GM06990 (cell line): ENCODE data around the gene IRF2BP1.

Source experiments
- DNase-seq: peaks from one replicate; pipeline ENCODE4 v3.0.0-alpha.2; 2011; ENCODE audit not compliant: insufficient read length; ENCODE audit errors: extremely low read depth
- H3K27me3 ChIP-seq: replicated peaks from 2 replicates; pipeline ENCODE4 v1.6.0; 2011; ENCODE audit warnings: low read length; ENCODE audit not compliant: control insufficient read depth, insufficient read depth
- H3K36me3 ChIP-seq: 2 replicates; pipeline ENCODE4 v1.5.1; 2011; ENCODE audit warnings: low read length; ENCODE audit not compliant: control insufficient read depth, insufficient read depth
- H3K4me3 ChIP-seq: replicated peaks from 2 replicates; pipeline ENCODE4 v1.5.1; 2011; ENCODE audit warnings: low read depth, mild to moderate bottlenecking, control low read depth, low read length
- CTCF ChIP-seq: IDR thresholded peaks from 2 replicates; pipeline ENCODE4 v1.5.1; 2011; ENCODE audit warnings: low read length, control low read depth, mild to moderate bottlenecking, inconsistent platforms; ENCODE audit not compliant: insufficient read depth, poor library complexity, severe bottlenecking

IRF2BP1 gene

GRCh38 chr19:45865269-45865948 is 20.5 kb downstream of the IRF2BP1 start:
- no peak for TF ChIP-seq CTCF
- DNase-seq = no peak
- no peaks in the 10 kb centered on the region; the same call in 1 of the 2 replicates for H3K36me3 ChIP-seq
- no peak overlapping the region for H3K4me3 ChIP-seq
- peaks cover 3% of the 10 kb centered on the region for H3K27me3 ChIP-seq

GRCh38 chr19:45864629-45865082 is 21.3 kb downstream of the IRF2BP1 start:
- peaks cover 3% of the 10 kb centered on the region for H3K27me3 ChIP-seq
- TF ChIP-seq CTCF = no peak
- H3K4me3 ChIP-seq = no peak overlapping the region
- DNase-seq = no peak
- peaks cover under 1% of the 10 kb centered on the region for H3K36me3 ChIP-seq

DNA sequence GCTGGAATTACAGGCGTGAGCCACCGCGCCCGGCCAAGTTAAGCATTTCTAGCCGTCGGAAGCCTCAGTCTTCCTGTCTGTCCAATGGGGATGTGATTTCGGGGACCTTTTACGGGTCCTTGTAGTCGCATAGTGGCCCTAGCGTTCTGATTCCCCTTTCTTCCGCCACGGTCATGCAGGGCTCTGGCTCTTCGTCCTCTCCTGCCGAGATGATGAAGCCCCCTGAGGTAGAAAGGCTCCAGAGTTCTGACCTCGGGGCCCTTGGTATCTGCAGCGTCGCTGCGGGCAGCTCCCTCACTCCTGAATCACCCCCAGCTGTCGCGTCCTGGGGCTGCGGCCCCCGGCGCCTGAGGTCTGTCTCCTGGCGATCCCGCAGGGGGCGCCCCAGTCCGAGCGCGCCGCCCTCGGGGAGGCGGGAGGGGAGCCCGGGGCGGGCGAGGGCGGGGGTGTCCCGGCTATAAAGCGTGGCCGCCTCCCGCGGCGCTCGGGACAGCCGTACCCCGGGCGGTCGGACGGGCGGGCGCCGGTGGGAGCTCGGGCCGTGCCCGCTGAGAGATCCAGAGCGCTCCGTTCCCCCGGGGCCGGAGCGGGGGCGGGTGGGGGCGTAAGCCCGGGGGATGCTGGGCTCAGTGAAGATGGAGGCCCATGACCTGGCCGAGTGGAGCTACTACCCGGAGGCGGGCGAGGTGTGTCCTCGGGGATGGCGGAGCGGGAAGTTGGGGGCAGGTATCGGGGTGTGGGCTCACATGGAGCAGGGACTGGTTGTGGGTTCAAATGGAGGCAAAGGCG is 21.9 kb downstream of the IRF2BP1 start, which contains the start of gene FOXA3:
Gene FOXA3, plus strand, starts transcription at position 487 of the 789 bp plus-strand sequence. Its CDS starts 131 bp downstream, at position 618.
- TF ChIP-seq CTCF = peak; percentile 52
- peaks cover 3% of the 10 kb centered on the region for H3K27me3 ChIP-seq
- H3K4me3 ChIP-seq = peak within 1 kb of the TSS; percentile 61
- H3K36me3 ChIP-seq = peaks cover 3% of the 10 kb centered on the region
- peak; percentile 73 for DNase-seq

DNA sequence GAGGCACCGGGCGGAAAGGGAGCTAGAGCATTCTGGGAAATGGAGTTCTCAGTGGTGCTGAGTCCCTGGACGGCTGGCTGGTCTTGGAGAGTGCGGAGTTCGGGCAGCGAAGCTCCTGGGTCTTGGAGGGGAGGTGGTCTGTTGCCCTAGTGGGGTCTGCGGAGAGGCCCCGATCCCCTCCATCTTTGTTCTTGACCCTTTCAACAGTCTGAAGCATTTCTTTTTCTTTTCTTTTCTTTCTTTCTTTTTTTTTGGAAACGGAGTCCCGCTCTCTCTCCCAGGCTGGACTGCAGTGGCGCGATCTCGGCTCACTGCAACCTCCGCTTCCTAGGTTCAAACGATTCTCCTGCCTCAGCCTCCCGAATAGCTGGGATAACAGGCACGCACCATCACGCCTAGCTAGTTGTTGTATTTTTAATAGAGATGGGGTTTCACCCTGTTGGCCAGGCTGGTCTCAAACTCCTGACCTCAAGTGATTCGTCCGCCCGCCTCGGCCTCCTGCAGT is 22.6 kb downstream of the IRF2BP1 start:
- Histone ChIP-seq H3K36me3 (peaks cover 5% of the 10 kb centered on the region), H3K27me3 (peaks cover 3% of the 10 kb centered on the region), H3K4me3 (peak overlapping the region; percentile 61)
- no peak for DNase-seq
- TF ChIP-seq CTCF = no peak

DNA sequence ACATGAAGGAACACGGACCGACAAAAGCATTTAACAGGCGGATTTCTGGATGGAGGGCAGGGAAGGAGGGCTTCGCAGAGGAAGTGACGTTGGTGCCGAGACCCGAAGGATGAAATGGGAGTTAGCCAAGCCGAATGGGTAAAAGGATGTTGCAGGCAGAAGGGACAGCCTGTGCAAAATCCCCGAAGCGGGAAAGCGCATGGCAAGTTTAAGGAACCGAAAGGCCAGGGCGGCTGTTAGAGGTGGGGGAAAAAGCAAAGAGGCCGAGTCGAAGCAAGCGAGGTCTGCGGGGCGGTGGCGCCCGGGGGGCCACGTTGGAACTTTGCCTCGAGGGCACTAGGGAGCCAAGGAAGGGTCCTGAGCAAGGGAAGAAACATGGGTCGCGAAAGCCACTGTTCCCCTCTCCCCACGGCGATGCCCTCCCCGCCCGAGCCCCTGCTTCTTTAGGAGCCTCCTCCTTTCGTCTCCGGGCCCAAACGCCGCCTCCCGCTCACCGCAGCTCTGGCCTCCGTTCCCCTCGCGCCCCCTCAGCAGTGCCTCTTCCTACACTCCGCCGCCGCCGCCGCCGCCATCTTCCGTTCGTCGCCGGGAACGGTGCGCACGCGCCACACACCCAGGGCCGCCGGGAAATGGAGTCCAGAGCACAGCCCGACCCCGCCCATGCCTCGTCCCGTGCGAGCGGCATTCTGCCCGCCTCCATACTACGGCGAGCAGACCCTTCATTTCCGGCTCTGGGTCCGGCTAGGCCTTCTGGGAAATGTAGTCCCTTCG is 23.2 kb downstream of the IRF2BP1 start, which contains the start of gene SYMPK:
Gene SYMPK, minus strand, starts transcription at position 584 of the 771 bp plus-strand sequence. CDS start 8,652 bp downstream, outside the sequence.
- no peak for TF ChIP-seq CTCF
- DNase-seq = peak; percentile 97
- peak within 1 kb of the TSS; percentile 80 for H3K4me3 ChIP-seq

More for the DNA sequence above, 23.2 kb downstream of the IRF2BP1 start, which contains the start of gene SYMPK:
- Histone ChIP-seq H3K36me3 (peaks cover 5% of the 10 kb centered on the region), H3K27me3 (peaks cover 3% of the 10 kb centered on the region)
